HCT116 (cell line): ENCODE data around the gene SSH2. TPM values are rescaled to one million over a fixed set of nuclear protein-coding genes. Genes with fewer than 3 reads are reported as not detected.

Source experiments
- ATAC-seq: fragments of 200-7000 bp; cut with Tn5 transposase; 2 replicates; pipeline ENCODE4 v1.9.1; 2020; ENCODE audit warnings: mild to moderate bottlenecking, moderate library complexity
- BruUV-seq: library from RNA; stranded (reverse); fragments of 400-500 nt; replicated peaks from 2 replicates; lab custom pipeline; 2021; lab: Mats Ljungman, UMichigan
- CTCF ChIA-PET: fragments of 300-600 bp; sonication (Branson Sonifier 250); formaldehyde crosslinking; loops from one replicate; lab custom pipeline; 2021; ENCODE audit warnings: antibody characterized with exemption; lab: Charles Lee
- POLR2A ChIA-PET: fragments of 300-600, 350-600 bp; sonication (Branson Sonifier 250); formaldehyde crosslinking; loops from one replicate; lab custom pipeline; 2021; ENCODE audit warnings: antibody characterized with exemption; lab: Charles Lee
- RAD21 ChIA-PET, 2 experiments: fragments of 300-600 bp; sonication (Branson Sonifier 250); formaldehyde crosslinking; loops; one replicate each; lab custom pipeline; 2023; ENCODE audit warnings: low total read pairs in 2 of 2; ENCODE audit not compliant: uncharacterized antibody in 2 of 2, unreplicated experiment in 2 of 2, low non-redundant PET in 1 of 2; lab: Charles Lee
- DNase-seq: peaks from one replicate; pipeline ENCODE4 v3.0.0-alpha.2; 2010; ENCODE audit warnings: low read depth, low spot score
- H2AFZ ChIP-seq: fragments of 200-600 bp; shearing (Covaris generic), sonication (generic); 2 replicates; pipeline ENCODE4 v1.6.1; 2017; ENCODE audit warnings: low read depth, mixed run types, mixed read lengths, antibody characterized with exemption, low read length; ENCODE audit not compliant: poor library complexity, severe bottlenecking
- H3K27ac ChIP-seq: 2 replicates; pipeline ENCODE4 v1.5.1; 2012; ENCODE audit warnings: low read depth, low read length
- H3K27me3 ChIP-seq: fragments of 200-600 bp; sonication (generic); 2 replicates; pipeline ENCODE4 v1.6.1; 2016; ENCODE audit warnings: mixed run types, low read length, mixed read lengths; ENCODE audit not compliant: insufficient read depth
- H3K36me3 ChIP-seq, 2 experiments: fragments of 200-500 bp in 1 of 2; fragments of 200-600 bp in 1 of 2; sonication (Bioruptor generic) in 1 of 2; sonication (generic) in 1 of 2; 2 replicates each; pipeline versions ENCODE4 v1.5.1 to v1.6.1; 2014 to 2016; ENCODE audit warnings: low read length in 2 of 2, inconsistent platforms in 1 of 2, mixed read lengths in 1 of 2, mixed run types in 1 of 2; ENCODE audit not compliant: insufficient read depth in 2 of 2, control insufficient read depth in 1 of 2
- H3K4me1 ChIP-seq, 2 experiments: fragments of 200-600 bp in 1 of 2; sonication (generic) in 1 of 2; 2 replicates each; pipeline versions ENCODE4 v1.5.1 to v1.6.1; 2012 to 2017; ENCODE audit warnings: low read length in 2 of 2, inconsistent platforms in 1 of 2, mild to moderate bottlenecking in 1 of 2, mixed read lengths in 1 of 2, mixed run types in 1 of 2, moderate library complexity in 1 of 2; ENCODE audit not compliant: insufficient read depth in 2 of 2, control insufficient read depth in 1 of 2
- H3K4me2 ChIP-seq: fragments of 200-600 bp; sonication (generic); 2 replicates; pipeline ENCODE4 v1.6.1; 2017; ENCODE audit warnings: mixed run types, low read length, mixed read lengths
- H3K4me3 ChIP-seq, 2 experiments: fragments of 200-600 bp in 1 of 2; sonication (generic) in 1 of 2; replicated peaks in 1 of 2; 2 replicates each; pipeline ENCODE4 v1.5.1; 2011 to 2016; ENCODE audit warnings: low read length in 2 of 2, control low read depth in 1 of 2, low read depth in 1 of 2, mild to moderate bottlenecking in 1 of 2, mixed read lengths in 1 of 2, mixed run types in 1 of 2
- H3K79me2 ChIP-seq: fragments of 200-600 bp; sonication (generic); 2 replicates; pipeline ENCODE4 v1.6.1; 2017; ENCODE audit warnings: mild to moderate bottlenecking, mixed run types, low read length, moderate library complexity, mixed read lengths; ENCODE audit not compliant: insufficient read depth
- H3K9ac ChIP-seq: fragments of 200-600 bp; sonication (generic); 2 replicates; pipeline ENCODE4 v1.6.1; 2016; ENCODE audit warnings: low read length, mixed read lengths
- H3K9me2 ChIP-seq: fragments of 200-600 bp; sonication (generic), shearing (Covaris generic); 2 replicates; pipeline ENCODE4 v1.6.1; 2017; ENCODE audit warnings: mixed run types, mild to moderate bottlenecking, moderate library complexity; ENCODE audit not compliant: insufficient read depth
- H3K9me3 ChIP-seq, 2 experiments: fragments of 200-500 bp in 1 of 2; fragments of 200-600 bp in 1 of 2; sonication (Bioruptor generic) in 1 of 2; sonication (generic) in 1 of 2; 2 replicates each; pipeline ENCODE4 v1.6.1; 2014 to 2017; ENCODE audit warnings: low read length in 2 of 2, mixed read lengths in 2 of 2, inconsistent platforms in 1 of 2, low read depth in 1 of 2, mild to moderate bottlenecking in 1 of 2, mixed run types in 1 of 2, moderate library complexity in 1 of 2; ENCODE audit not compliant: control insufficient read depth in 1 of 2, insufficient read depth in 1 of 2
- H4K20me1 ChIP-seq: fragments of 200-600 bp; sonication (generic), shearing (Covaris generic); 2 replicates; pipeline ENCODE4 v1.6.1; 2017; ENCODE audit warnings: mixed run types, mild to moderate bottlenecking, moderate library complexity; ENCODE audit not compliant: insufficient read depth
- ATF3 ChIP-seq: IDR thresholded peaks from 2 replicates; pipeline ENCODE4 v1.6.1; 2012
- CBX3 ChIP-seq: IDR thresholded peaks from 2 replicates; pipeline ENCODE4 v1.6.1; 2012; ENCODE audit warnings: low read depth
- CEBPB ChIP-seq: IDR thresholded peaks from 2 replicates; pipeline ENCODE4 v1.6.1; 2012; ENCODE audit warnings: low read depth
- CTCF ChIP-seq, 3 experiments: fragments of 200-600 bp in 1 of 3; sonication (generic) in 1 of 3; IDR thresholded peaks in 2 of 3; conservative IDR thresholded peaks in 1 of 3; 2 replicates each; pipeline ENCODE4 v1.5.1; 2012 to 2017; ENCODE audit warnings: low read depth in 2 of 3, low read length in 2 of 3, antibody characterized with exemption in 1 of 3, borderline replicate concordance in 1 of 3, control low read depth in 1 of 3, mild to moderate bottlenecking in 1 of 3, mixed read lengths in 1 of 3, mixed run types in 1 of 3, moderate library complexity in 1 of 3; ENCODE audit not compliant: insufficient read depth in 1 of 3
- EZH2 ChIP-seq: fragments of 200-600 bp; sonication (generic); IDR thresholded peaks from 2 replicates; pipeline ENCODE4 v1.6.1; 2017; ENCODE audit warnings: antibody characterized with exemption, mixed run types
- JUND ChIP-seq: IDR thresholded peaks from 2 replicates; pipeline ENCODE4 v1.6.1; 2012
- MAX ChIP-seq: IDR thresholded peaks from 2 replicates; pipeline ENCODE4 v1.6.1; 2012
- POLR2A ChIP-seq: IDR thresholded peaks from 2 replicates; pipeline ENCODE4 v1.7.0; 2011; ENCODE audit warnings: borderline replicate concordance; ENCODE audit not compliant: insufficient read depth, insufficient read length; ENCODE audit errors: extremely low read depth
- POLR2AphosphoS5 ChIP-seq: IDR thresholded peaks from 2 replicates; pipeline ENCODE4 v1.6.1; 2011; ENCODE audit warnings: mild to moderate bottlenecking, low read depth, low read length, moderate library complexity
- RAD21 ChIP-seq: IDR thresholded peaks from 2 replicates; pipeline ENCODE4 v1.6.1; 2012; ENCODE audit warnings: low read depth, mild to moderate bottlenecking
- REST ChIP-seq: IDR thresholded peaks from 2 replicates; pipeline ENCODE4 v1.6.1; 2012; ENCODE audit warnings: low read depth
- SIN3A ChIP-seq: IDR thresholded peaks from 2 replicates; pipeline ENCODE4 v1.6.1; 2012; ENCODE audit warnings: low read depth
- SRF ChIP-seq: IDR thresholded peaks from 2 replicates; pipeline ENCODE4 v1.6.1; 2012; ENCODE audit warnings: low read depth
- TCF7L2 ChIP-seq: IDR thresholded peaks from 2 replicates; pipeline ENCODE4 v1.7.0; 2011; ENCODE audit warnings: borderline replicate concordance, inconsistent platforms; ENCODE audit not compliant: insufficient read depth, insufficient read length; ENCODE audit errors: extremely low read depth
- YY1 ChIP-seq: IDR thresholded peaks from 2 replicates; pipeline ENCODE4 v1.6.1; 2011; ENCODE audit warnings: low read length, low read depth, moderate library complexity, mild to moderate bottlenecking; ENCODE audit not compliant: insufficient replicate concordance; ENCODE audit errors: extremely low read depth
- ZFX ChIP-seq: fragments of 450-650 bp; IDR thresholded peaks from 2 replicates; pipeline ENCODE4 v1.6.1; 2017
- ZNF274 ChIP-seq: fragments of 200-500 bp; sonication (Bioruptor generic); IDR thresholded peaks from 2 replicates; pipeline ENCODE4 v1.6.1; 2014; ENCODE audit warnings: mild to moderate bottlenecking, low read depth, low read length, inconsistent platforms
- intact Hi-C: fragments of 100-400 bp; cut with micrococcal nuclease; formaldehyde crosslinking; loops from 2 replicates; pipeline ENCODE4 v1.10.0; 2022
- total RNA-seq: library from RNA; stranded (reverse); gene quantifications from one replicate; pipeline ENCODE4 v1.2.1, GENCODE V29; 2021; ENCODE audit not compliant: unreplicated experiment

Gene SSH2
- total RNA-seq, 1 experiment from 2014 or later = 17.0 TPM

- TF ChIP-seq RAD21 (peak; percentile 91), EZH2 (no peak), SIN3A (no peak), JUND (no peak), CEBPB (no peak), YY1 (no peak), POLR2A (peak; percentile 29), ATF3 (no peak), ZNF274 (no peak)
These were observed 338.1 kb downstream of the SSH2 start (continued) for GRCh38 chr17:29591737-29592608.

- H3K4me2 ChIP-seq = peak overlapping the region; percentile 91
- CTCF ChIA-PET = interaction anchor here (0.6 to 3.4 kb wide), 23 partner anchors 7 to 1584 kb away, joined by 3 to 57 read pairs (median 4); partner anchors contain the start of genes ABHD15, CORO6, NUFIP2 and PHF12
- RAD21 ChIA-PET = interaction anchor here in 1 of 2 experiments (1.1 kb wide), 1 partner anchor 9 kb away, joined by 3 read pairs; no protein-coding TSS in a partner anchor
- no peaks in the 10 kb centered on the region for H3K27me3 ChIP-seq
- peaks cover 36 to 67% of the 10 kb centered on the region in 2 experiments for H3K4me1 ChIP-seq
- H3K9ac ChIP-seq = peak overlapping the region; percentile 84
- intact Hi-C loops = loop anchor here (1.0 to 10.0 kb wide), 2 partner anchors 221 to 446 kb away; no protein-coding TSS in a partner anchor
- DNase-seq (peak; percentile 48), ATAC-seq (peak; percentile 21)
- H2AFZ ChIP-seq = peak overlapping the region; percentile 74
- H3K4me3 ChIP-seq = peak overlapping the region; percentile 66
- peak overlapping the region; percentile 94 for H3K27ac ChIP-seq
- H3K79me2 ChIP-seq = peaks cover 55% of the 10 kb centered on the region
- no peaks in the 10 kb centered on the region for H4K20me1 ChIP-seq
- BruUV-seq = no TSS peak
- H3K9me3 ChIP-seq = no peaks in the 10 kb centered on the region
- H3K36me3 ChIP-seq = no peaks in the 10 kb centered on the region
- POLR2A ChIA-PET = interaction anchor here (0.7 to 1.0 kb wide), 2 partner anchors 24 to 221 kb away, joined by 3 read pairs; partner anchors contain the start of gene ABHD15
- no peaks in the 10 kb centered on the region for H3K9me2 ChIP-seq
- TF ChIP-seq MAX = peak; percentile 98
- TF ChIP-seq POLR2AphosphoS5 = no peak
- TF ChIP-seq CEBPB = no peak
- TF ChIP-seq POLR2A = peak; percentile 64
- TF ChIP-seq TCF7L2 = peak; percentile 30
- TF ChIP-seq JUND = no peak
- no peak for TF ChIP-seq YY1
- no peak for TF ChIP-seq RAD21
- TF ChIP-seq ZFX = no peak
- no peak for TF ChIP-seq CBX3
- no peak for TF ChIP-seq REST
- TF ChIP-seq SRF = no peak
- no peak for TF ChIP-seq CTCF (IDR thresholded peaks at IDR 0.05 in 2 of 3, conservative IDR thresholded peaks at IDR 0.05 in 1 of 3; ENCODE audit: borderline replicate concordance in 1 of 3, insufficient read depth in 1 of 3, low read depth in 2 of 3, low read length in 2 of 3)
These were observed 338.8 kb downstream of the SSH2 start for GRCh38 chr17:29591146-29591736.
